GM19351 (cell line): ENCODE measurements around the gene HMGN4.

ENCODE experiments used
- ATAC-seq: cut with Tn5 transposase; IDR thresholded peaks from one replicate; pipeline ENCODE4 v1.9.1; 2021; ENCODE audit warnings: mild to moderate bottlenecking, moderate library complexity; ENCODE audit not compliant: unreplicated experiment

The HMGN4 gene

GRCh38 chr6:26576407-26576843 lies 38.3 kb downstream of the HMGN4 start:
- no peak for ATAC-seq

- ATAC-seq: no peak
Observed at GRCh38 chr6:26576929-26577719, 39.0 kb downstream of the HMGN4 start.

GRCh38 chr6:26577720-26578072 lies 39.5 kb downstream of the HMGN4 start:
- no peak for ATAC-seq

GRCh38 chr6:26578279-26578678 lies 40.1 kb downstream of the HMGN4 start:
- no peak for ATAC-seq

- ATAC-seq: no peak
Observed at GRCh38 chr6:26578741-26579140, 40.6 kb downstream of the HMGN4 start.

GRCh38 chr6:26581164-26581915 lies 43.2 kb downstream of the HMGN4 start:
- ATAC-seq: no peak

- ATAC-seq: no peak
Observed at GRCh38 chr6:26588965-26589364, 50.8 kb downstream of the HMGN4 start.

GRCh38 chr6:26592649-26593048 lies 54.5 kb downstream of the HMGN4 start:
- ATAC-seq: no peak

- no peak for ATAC-seq
Observed at GRCh38 chr6:26593278-26594130, 55.3 kb downstream of the HMGN4 start.

GRCh38 chr6:26594131-26594498 lies 55.9 kb downstream of the HMGN4 start:
- no peak for ATAC-seq

- ATAC-seq: no peak
Observed at GRCh38 chr6:26594730-26595632, 56.8 kb downstream of the HMGN4 start.

GRCh38 chr6:26595669-26596269 lies 57.6 kb downstream of the HMGN4 start:
- ATAC-seq: peak; percentile 55
